B cell (primary cell): ENCODE measurements around the gene TSKU. TPM values are rescaled to one million over a fixed set of nuclear protein-coding genes. Genes with fewer than 3 reads are reported as not detected.

Experiments used
- ATAC-seq: fragments of 200-7000 bp; cut with Tn5 transposase; one replicate; pipeline ENCODE4 v1.10.0; 2021; ENCODE audit warnings: low read depth, mild to moderate bottlenecking, moderate number of reproducible peaks, moderate library complexity
- CTCF ChIA-PET: fragments of 350-600 bp; sonication (Branson Sonifier 250); formaldehyde crosslinking; loops from one replicate; lab custom pipeline; 2021; ENCODE audit warnings: antibody characterized with exemption, inconsistent platforms; lab: Charles Lee
- POLR2A ChIA-PET: fragments of 350-600 bp; sonication (Branson Sonifier 250); formaldehyde crosslinking; loops from one replicate; lab custom pipeline; 2021; ENCODE audit warnings: antibody characterized with exemption; lab: Charles Lee
- DNase-seq: peaks from one replicate; pipeline ENCODE4 v3.0.0; 2013
- H2AFZ ChIP-seq: 2 replicates; pipeline ENCODE4 v1.6.1; 2012; ENCODE audit warnings: mild to moderate bottlenecking, low read depth, low read length; ENCODE audit not compliant: insufficient read depth, poor library complexity, severe bottlenecking
- H3K27ac ChIP-seq, 2 donors: 1 replicate in 1 of 2; 2 replicates in 1 of 2; pipeline ENCODE4 v1.5.1; 2012 to 2013; ENCODE audit warnings: low read length in 2 of 2, mild to moderate bottlenecking in 2 of 2, moderate library complexity in 1 of 2
- H3K27me3 ChIP-seq, 4 experiments: fragments of 200-600 bp in 1 of 4; sonication (generic) in 1 of 4; replicated peaks in 1 of 4; 1 replicate in 2 of 4; 2 replicates in 2 of 4; pipeline versions ENCODE4 v1.6.1 to v1.7.0; 2013 to 2016; ENCODE audit warnings: low read length in 3 of 4, mild to moderate bottlenecking in 2 of 4, mixed read lengths in 1 of 4, moderate library complexity in 1 of 4; ENCODE audit not compliant: insufficient read depth in 4 of 4, control insufficient read depth in 3 of 4; ENCODE audit errors: control extremely low read depth in 1 of 4
- H3K36me3 ChIP-seq, 2 experiments: replicated peaks in 1 of 2; 1 replicate in 1 of 2; 2 replicates in 1 of 2; pipeline versions ENCODE4 v1.6.1 to v1.7.1; 2013; ENCODE audit warnings: low read length in 1 of 2; ENCODE audit not compliant: insufficient read depth in 2 of 2, control insufficient read depth in 1 of 2; ENCODE audit errors: control extremely low read depth in 1 of 2, extremely low read depth in 1 of 2
- H3K4me1 ChIP-seq, 2 donors: fragments of 200-600 bp in 1 of 2; sonication (generic) in 1 of 2; 1 replicate in 1 of 2; 2 replicates in 1 of 2; pipeline versions ENCODE4 v1.5.1 to v1.6.1; 2013 to 2017; ENCODE audit warnings: low read length in 2 of 2; ENCODE audit not compliant: control insufficient read depth in 2 of 2, insufficient read depth in 2 of 2
- H3K4me2 ChIP-seq: replicated peaks from 2 replicates; pipeline ENCODE3; 2012; ENCODE audit warnings: mild to moderate bottlenecking, low read depth, low read length; ENCODE audit not compliant: poor library complexity, severe bottlenecking
- H3K4me3 ChIP-seq, 5 experiments: fragments of 200-600 bp in 1 of 5; sonication (generic) in 1 of 5; 1 replicate in 3 of 5; 2 replicates in 2 of 5; pipeline versions ENCODE4 v1.5.1 to v1.7.0; 2011 to 2016; ENCODE audit warnings: low read length in 4 of 5, mild to moderate bottlenecking in 4 of 5, low read depth in 2 of 5, control low read depth in 1 of 5, moderate library complexity in 1 of 5; ENCODE audit not compliant: insufficient read depth in 1 of 5; ENCODE audit errors: control extremely low read depth in 1 of 5, extremely low read depth in 1 of 5
- H3K79me2 ChIP-seq: fragments of 200-600 bp; sonication (generic); one replicate; pipeline ENCODE4 v1.6.0; 2016; ENCODE audit warnings: low read length; ENCODE audit not compliant: control insufficient read depth, insufficient read depth
- H3K9ac ChIP-seq: fragments of 200-600 bp; sonication (generic); 2 replicates; pipeline ENCODE4 v1.6.1; 2017; ENCODE audit warnings: mild to moderate bottlenecking, low read length, moderate library complexity
- H3K9me3 ChIP-seq, 3 donors: one replicate each; pipeline versions ENCODE4 v1.6.1 to v1.7.1; 2013; ENCODE audit warnings: low read length in 2 of 3; ENCODE audit not compliant: control insufficient read depth in 2 of 3, insufficient read depth in 1 of 3; ENCODE audit errors: control extremely low read depth in 1 of 3
- H4K20me1 ChIP-seq: 2 replicates; pipeline ENCODE4 v1.6.0; 2012; ENCODE audit warnings: mild to moderate bottlenecking, low read length; ENCODE audit not compliant: insufficient read depth, control insufficient read depth, poor library complexity, severe bottlenecking
- H3K27ac Mint-ChIP-seq: one replicate; pipeline ENCODE4 v1.8.0; 2021; ENCODE audit warnings: mixed read lengths
- H3K27me3 Mint-ChIP-seq: one replicate; pipeline ENCODE4 v1.8.0; 2021; ENCODE audit warnings: mixed read lengths
- H3K4me1 Mint-ChIP-seq: one replicate; pipeline ENCODE4 v1.8.0; 2021; ENCODE audit warnings: mixed read lengths
- H3K4me3 Mint-ChIP-seq: one replicate; pipeline ENCODE4 v1.8.0; 2021; ENCODE audit warnings: mixed read lengths
- H3K9me3 Mint-ChIP-seq: one replicate; pipeline ENCODE4 v1.8.0; 2022; ENCODE audit warnings: mixed read lengths; ENCODE audit not compliant: insufficient read depth
- CTCF ChIP-seq: fragments of 200-600 bp; IDR thresholded peaks from one replicate; pipeline ENCODE4 v1.8.0; 2022; ENCODE audit warnings: antibody characterized with exemption, mild to moderate bottlenecking
- EZH2 ChIP-seq: IDR thresholded peaks from 2 replicates; pipeline ENCODE4 v1.6.1; 2012; ENCODE audit warnings: borderline replicate concordance, low read depth, mild to moderate bottlenecking, moderate library complexity, low read length; ENCODE audit not compliant: insufficient read depth, poor library complexity, severe bottlenecking
- WGBS: methylation state at CpG from one replicate; pipeline ENCODE4 v1.1.5; 2013; ENCODE audit warnings: missing lambda C conversion rate; ENCODE audit not compliant: insufficient coverage; 5-methylcytosine and 5-hydroxymethylcytosine counted together
- intact Hi-C: fragments of 100-400 bp; cut with micrococcal nuclease; formaldehyde crosslinking; loops from one replicate; pipeline ENCODE4 v1.10.0; 2022
- polyA plus RNA-seq: library from polyadenylated mRNA; depleted of rRNA; stranded (reverse); fragments of >200 nt; gene quantifications from 2 replicates; pipeline ENCODE4 v1.2.3, GENCODE V29; 2012
- total RNA-seq, 2 donors: library from RNA; stranded (reverse); fragments of 120-200 nt in 1 of 2; gene quantifications; 1 replicate in 1 of 2; 2 replicates in 1 of 2; pipeline versions ENCODE4 v1.2.3 to v1.2.4, GENCODE V29; 2013 to 2022

TSKU gene
- total and polyA plus RNA-seq, 2 donors (not counting 1 experiment from before 2014, with no cell fraction given), result not detected

GRCh38 chr11:76742902-76743301 lies 40.3 kb upstream of the TSKU start:
- H3K4me1 ChIP-seq, result no peaks in the 10 kb centered on the region
- no peak for TF ChIP-seq EZH2
- TF ChIP-seq CTCF, result no peak
- ChIA-PET CTCF (interaction anchor here (1.0 to 1.1 kb wide), 2 partner anchors 19 to 21 kb away, joined by 3 read pairs; no protein-coding TSS in a partner anchor), POLR2A (no interaction called here)
- H3K36me3 ChIP-seq, result no peaks in the 10 kb centered on the region
- no peak overlapping the region for H3K9ac ChIP-seq
- H3K27me3 ChIP-seq, result peaks cover 0 to 6% (median 0%) of the 10 kb centered on the region in 4 experiments
- no peaks in the 10 kb centered on the region for H3K4me1 Mint-ChIP-seq
- peaks cover 35% of the 10 kb centered on the region for H3K27me3 Mint-ChIP-seq
- no peaks in the 10 kb centered on the region for H3K79me2 ChIP-seq
- no peaks in the 10 kb centered on the region for H4K20me1 ChIP-seq
- no peak overlapping the region for H2AFZ ChIP-seq
- no peak for DNase-seq
- intact Hi-C loops, result no loop called here
- 100% methylated on average over 4 of the region's 4 CpGs for WGBS
- H3K27ac Mint-ChIP-seq, result no peak overlapping the region
- H3K9me3 Mint-ChIP-seq, result no peaks in the 10 kb centered on the region
- H3K4me3 ChIP-seq, result no peak overlapping the region
- H3K4me3 Mint-ChIP-seq, result no peak overlapping the region
- no peak for ATAC-seq
- no peak overlapping the region for H3K4me2 ChIP-seq
- no peak overlapping the region for H3K27ac ChIP-seq
- no peaks in the 10 kb centered on the region for H3K9me3 ChIP-seq

GRCh38 chr11:76744186-76745043 lies 38.7 kb upstream of the TSKU start:
- TF ChIP-seq CTCF (no peak), EZH2 (no peak)
- ChIA-PET POLR2A (no interaction called here), CTCF (no interaction called here)
- no peaks in the 10 kb centered on the region for H3K9me3 ChIP-seq
- Mint-ChIP-seq H3K4me1 (no peaks in the 10 kb centered on the region), H3K4me3 (no peak overlapping the region), H3K27ac (no peak overlapping the region), H3K27me3 (peaks cover 27% of the 10 kb centered on the region), H3K9me3 (no peaks in the 10 kb centered on the region)
- no peaks in the 10 kb centered on the region for H4K20me1 ChIP-seq
- H3K9ac ChIP-seq, result no peak overlapping the region
- H3K27me3 ChIP-seq, result peaks cover 0 to 6% (median 0%) of the 10 kb centered on the region in 4 experiments
- no peak for ATAC-seq
- 76% methylated on average over 7 of the region's 14 CpGs for WGBS
- no peak overlapping the region for H3K4me2 ChIP-seq
- DNase-seq, result no peak
- intact Hi-C loops, result no loop called here
- H2AFZ ChIP-seq, result no peak overlapping the region
- no peak overlapping the region for H3K4me3 ChIP-seq
- H3K4me1 ChIP-seq, result no peaks in the 10 kb centered on the region
- H3K27ac ChIP-seq, result no peak overlapping the region
- H3K79me2 ChIP-seq, result no peaks in the 10 kb centered on the region
- no peaks in the 10 kb centered on the region for H3K36me3 ChIP-seq
